ENCODE measurements around the gene SEC14L5.

The SEC14L5 gene

GRCh38 chr16:4910828-4911227, 47.3 kb upstream of the SEC14L5 start:
- H3K4me1 ChIP-seq (ENCODE audit: control insufficient read depth, low read length) = no peaks in the 10 kb centered on the region
- no peak overlapping the region for H3K27ac ChIP-seq (ENCODE audit: low read depth, low read length)
- no peaks in the 10 kb centered on the region for H3K9me2 ChIP-seq (replicated peaks; ENCODE audit: control insufficient read depth, low read length)
- H3F3A ChIP-seq (ENCODE audit: control insufficient read depth, insufficient read depth) = no peaks in the 10 kb centered on the region
- no peaks in the 10 kb centered on the region for H3K36me3 ChIP-seq (ENCODE audit: control insufficient read depth, low read length)
- H3K4me2 ChIP-seq (ENCODE audit: low read length) = no peak overlapping the region
- no peaks in the 10 kb centered on the region for H4K20me1 ChIP-seq (ENCODE audit: control insufficient read depth, insufficient read depth, low read depth, low read length)
- no peaks in the 10 kb centered on the region for H3K9me3 ChIP-seq (ENCODE audit: control insufficient read depth, insufficient read depth, low read length)
- TF ChIP-seq CTCF (IDR thresholded peaks at IDR 0.05; ENCODE audit: low read depth, low read length, poor library complexity, severe bottlenecking) (no peak), EZH2phosphoT487 (IDR thresholded peaks at IDR 0.05; ENCODE audit: borderline replicate concordance, low read length) (no peak)
- no peak overlapping the region for H3K4me3 ChIP-seq (ENCODE audit: low read length)
- no peaks in the 10 kb centered on the region for H3K27me3 ChIP-seq (ENCODE audit: control insufficient read depth, low read length)
- H3K79me2 ChIP-seq (ENCODE audit: control insufficient read depth, low read length) = no peaks in the 10 kb centered on the region

- Histone ChIP-seq H3K9me3 (ENCODE audit: control insufficient read depth, insufficient read depth, low read length) (no peaks in the 10 kb centered on the region), H3K36me3 (ENCODE audit: control insufficient read depth, low read length) (no peaks in the 10 kb centered on the region), H3K79me2 (ENCODE audit: control insufficient read depth, low read length) (no peaks in the 10 kb centered on the region), H3F3A (ENCODE audit: control insufficient read depth, insufficient read depth) (no peaks in the 10 kb centered on the region), H4K20me1 (ENCODE audit: control insufficient read depth, insufficient read depth, low read depth, low read length) (no peaks in the 10 kb centered on the region), H3K4me3 (ENCODE audit: low read length) (no peak overlapping the region), H3K27me3 (ENCODE audit: control insufficient read depth, low read length) (no peaks in the 10 kb centered on the region), H3K4me1 (ENCODE audit: control insufficient read depth, low read length) (no peaks in the 10 kb centered on the region), H3K9me2 (replicated peaks; ENCODE audit: control insufficient read depth, low read length) (no peaks in the 10 kb centered on the region), H3K27ac (ENCODE audit: low read depth, low read length) (no peak overlapping the region), H3K4me2 (ENCODE audit: low read length) (no peak overlapping the region)
- TF ChIP-seq EZH2phosphoT487 (IDR thresholded peaks at IDR 0.05; ENCODE audit: borderline replicate concordance, low read length) = no peak
- no peak for TF ChIP-seq CTCF (IDR thresholded peaks at IDR 0.05; ENCODE audit: low read depth, low read length, poor library complexity, severe bottlenecking)
These were observed 46.2 kb upstream of the SEC14L5 start for GRCh38 chr16:4911970-4912386.

GRCh38 chr16:4913130-4913773, 44.9 kb upstream of the SEC14L5 start:
- H3K9me2 ChIP-seq (replicated peaks; ENCODE audit: control insufficient read depth, low read length) = no peaks in the 10 kb centered on the region
- H3K79me2 ChIP-seq (ENCODE audit: control insufficient read depth, low read length) = no peaks in the 10 kb centered on the region
- H3K27ac ChIP-seq (ENCODE audit: low read depth, low read length) = no peak overlapping the region
- H3K36me3 ChIP-seq (ENCODE audit: control insufficient read depth, low read length) = no peaks in the 10 kb centered on the region
- no peaks in the 10 kb centered on the region for H4K20me1 ChIP-seq (ENCODE audit: control insufficient read depth, insufficient read depth, low read depth, low read length)
- TF ChIP-seq CTCF (IDR thresholded peaks at IDR 0.05; ENCODE audit: low read depth, low read length, poor library complexity, severe bottlenecking) (no peak), EZH2phosphoT487 (IDR thresholded peaks at IDR 0.05; ENCODE audit: borderline replicate concordance, low read length) (no peak)
- H3K4me1 ChIP-seq (ENCODE audit: control insufficient read depth, low read length) = no peaks in the 10 kb centered on the region
- no peaks in the 10 kb centered on the region for H3F3A ChIP-seq (ENCODE audit: control insufficient read depth, insufficient read depth)
- no peak overlapping the region for H3K4me2 ChIP-seq (ENCODE audit: low read length)
- no peaks in the 10 kb centered on the region for H3K27me3 ChIP-seq (ENCODE audit: control insufficient read depth, low read length)
- H3K9me3 ChIP-seq (ENCODE audit: control insufficient read depth, insufficient read depth, low read length) = no peaks in the 10 kb centered on the region
- H3K4me3 ChIP-seq (ENCODE audit: low read length) = no peak overlapping the region

Measured in DOHH2 (cell line).